ENCODE results near the gene ANO3.

The ANO3 gene

DNA sequence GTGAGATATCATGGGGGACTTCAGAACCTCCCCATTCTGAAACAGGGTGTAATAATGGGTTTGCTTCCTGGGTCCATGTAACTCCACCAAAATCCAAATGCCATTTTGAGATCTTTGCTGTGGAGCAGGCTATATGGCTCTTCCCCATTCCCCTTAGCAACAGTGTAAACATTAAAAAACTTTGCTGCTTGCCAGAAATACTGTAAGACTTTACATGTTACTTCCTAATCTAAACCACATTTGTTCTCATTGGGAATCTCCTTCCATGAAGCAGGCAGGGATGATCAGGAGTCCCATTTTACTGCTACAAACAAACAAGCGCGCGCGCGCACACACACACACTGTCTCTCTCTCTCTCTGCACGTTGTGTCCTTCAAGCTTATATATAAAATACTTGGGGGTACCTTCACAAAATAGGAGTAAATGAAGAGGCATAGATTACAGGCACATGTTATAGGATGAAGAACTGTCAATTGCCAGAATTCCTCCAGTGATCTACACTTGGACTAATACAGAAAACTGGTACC, 86.5 kb downstream of the ANO3 start:
- H3K27me3 ChIP-seq (replicated peaks; ENCODE audit: control insufficient read depth, insufficient read depth, low read length): no peaks in the 10 kb centered on the region
- no peak for DNase-seq (ENCODE audit: extremely low read depth, insufficient read length)
- H3K4me3 ChIP-seq (replicated peaks; ENCODE audit: low read depth, low read length): no peak overlapping the region
- H3K36me3 ChIP-seq (ENCODE audit: control insufficient read depth, insufficient read depth, low read length): no peaks in the 10 kb centered on the region
- TF ChIP-seq CTCF (IDR thresholded peaks at IDR 0.05; ENCODE audit: insufficient read depth, low read length, poor library complexity, severe bottlenecking): no peak

DNA sequence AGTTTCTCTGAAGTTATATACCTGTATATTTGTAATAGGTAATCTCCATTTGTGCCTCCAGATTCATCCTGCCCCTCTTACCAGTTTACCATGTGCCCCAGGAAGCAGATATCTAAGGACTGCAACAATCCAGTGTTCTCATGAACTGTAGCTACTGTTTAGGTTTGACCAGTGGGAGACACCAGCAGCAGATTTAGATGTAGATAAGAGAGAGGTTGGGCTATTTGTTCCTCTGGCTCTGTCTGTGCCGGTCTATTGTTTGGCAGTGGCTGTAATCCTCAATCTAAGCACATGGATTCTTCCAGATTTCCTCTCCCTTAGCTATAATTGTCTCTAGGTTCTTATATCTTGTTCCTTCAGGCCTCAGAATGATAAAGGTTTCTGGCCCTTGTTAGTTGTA, 88.4 kb downstream of the ANO3 start:
- Histone ChIP-seq H3K4me3 (replicated peaks; ENCODE audit: low read depth, low read length) (no peak overlapping the region), H3K36me3 (ENCODE audit: control insufficient read depth, insufficient read depth, low read length) (no peaks in the 10 kb centered on the region), H3K27me3 (replicated peaks; ENCODE audit: control insufficient read depth, insufficient read depth, low read length) (no peaks in the 10 kb centered on the region)
- DNase-seq (ENCODE audit: extremely low read depth, insufficient read length): no peak
- no peak for TF ChIP-seq CTCF (IDR thresholded peaks at IDR 0.05; ENCODE audit: insufficient read depth, low read length, poor library complexity, severe bottlenecking)

DNA sequence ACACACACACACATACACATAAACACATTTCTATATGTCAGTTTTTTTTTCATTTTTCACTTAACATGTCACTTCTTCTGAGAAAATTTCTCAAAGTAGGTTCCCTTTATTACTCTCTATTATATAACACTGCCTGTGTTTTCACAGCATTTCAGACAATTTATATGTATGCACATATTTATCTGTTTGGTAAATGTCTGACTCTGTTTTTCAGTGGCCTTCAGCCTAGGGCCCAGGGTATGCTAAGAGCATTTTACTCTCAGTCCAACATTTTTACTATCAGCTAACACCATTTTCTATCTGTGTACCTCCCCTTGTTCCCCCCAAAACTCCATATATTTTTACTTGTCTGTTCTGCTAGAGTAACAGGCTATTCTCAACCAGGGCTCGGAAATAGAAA, 92.3 kb downstream of the ANO3 start:
- H3K36me3 ChIP-seq (ENCODE audit: control insufficient read depth, insufficient read depth, low read length): no peaks in the 10 kb centered on the region
- no peak overlapping the region for H3K4me3 ChIP-seq (replicated peaks; ENCODE audit: low read depth, low read length)
- no peaks in the 10 kb centered on the region for H3K27me3 ChIP-seq (replicated peaks; ENCODE audit: control insufficient read depth, insufficient read depth, low read length)
- DNase-seq (ENCODE audit: extremely low read depth, insufficient read length): no peak
- TF ChIP-seq CTCF (IDR thresholded peaks at IDR 0.05; ENCODE audit: insufficient read depth, low read length, poor library complexity, severe bottlenecking): no peak

DNA sequence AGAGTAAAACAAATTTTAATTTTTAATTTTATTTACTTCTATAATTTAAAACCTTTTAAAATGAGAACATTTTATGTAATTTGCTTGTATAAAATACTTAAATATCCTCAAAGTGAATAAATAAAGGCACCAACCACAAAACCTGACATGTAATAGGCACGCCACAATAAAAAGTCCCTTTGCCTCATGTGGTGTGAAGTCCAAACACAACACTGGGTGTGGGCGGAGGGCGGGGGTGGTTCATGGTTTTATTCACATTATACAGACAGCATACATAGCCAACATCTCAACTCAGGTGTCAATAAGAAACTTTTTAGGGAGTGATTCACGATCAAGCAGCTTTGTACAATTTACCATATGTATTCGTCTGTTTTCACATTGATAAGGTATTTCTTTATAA, 107.9 kb downstream of the ANO3 start:
- H3K4me3 ChIP-seq (replicated peaks; ENCODE audit: low read depth, low read length): no peak overlapping the region
- TF ChIP-seq CTCF (IDR thresholded peaks at IDR 0.05; ENCODE audit: insufficient read depth, low read length, poor library complexity, severe bottlenecking): no peak
- H3K36me3 ChIP-seq (ENCODE audit: control insufficient read depth, insufficient read depth, low read length): no peaks in the 10 kb centered on the region
- H3K27me3 ChIP-seq (replicated peaks; ENCODE audit: control insufficient read depth, insufficient read depth, low read length): no peaks in the 10 kb centered on the region
- DNase-seq (ENCODE audit: extremely low read depth, insufficient read length): no peak

DNA sequence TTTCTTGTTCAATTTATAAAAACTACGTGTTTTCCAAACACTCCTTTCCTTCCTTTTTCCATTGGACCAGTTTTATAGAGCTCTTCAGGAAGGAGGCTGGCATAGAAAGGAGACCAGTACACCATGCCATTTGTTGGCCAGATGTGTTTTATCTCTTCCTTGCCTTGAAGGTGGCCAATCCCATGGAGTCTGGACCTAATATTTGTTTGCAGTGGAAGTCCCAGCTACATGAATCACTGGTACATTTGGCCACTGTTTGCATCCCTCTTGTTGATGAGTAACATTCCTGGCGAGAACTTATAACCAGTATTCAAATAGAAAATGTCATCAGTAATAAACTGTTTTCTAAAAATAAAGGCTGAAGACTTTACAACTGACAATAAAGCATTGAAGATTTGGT, 110.2 kb downstream of the ANO3 start:
- Histone ChIP-seq H3K4me3 (replicated peaks; ENCODE audit: low read depth, low read length) (no peak overlapping the region), H3K27me3 (replicated peaks; ENCODE audit: control insufficient read depth, insufficient read depth, low read length) (no peaks in the 10 kb centered on the region), H3K36me3 (ENCODE audit: control insufficient read depth, insufficient read depth, low read length) (no peaks in the 10 kb centered on the region)
- DNase-seq (ENCODE audit: extremely low read depth, insufficient read length): no peak
- TF ChIP-seq CTCF (IDR thresholded peaks at IDR 0.05; ENCODE audit: insufficient read depth, low read length, poor library complexity, severe bottlenecking): no peak

DNA sequence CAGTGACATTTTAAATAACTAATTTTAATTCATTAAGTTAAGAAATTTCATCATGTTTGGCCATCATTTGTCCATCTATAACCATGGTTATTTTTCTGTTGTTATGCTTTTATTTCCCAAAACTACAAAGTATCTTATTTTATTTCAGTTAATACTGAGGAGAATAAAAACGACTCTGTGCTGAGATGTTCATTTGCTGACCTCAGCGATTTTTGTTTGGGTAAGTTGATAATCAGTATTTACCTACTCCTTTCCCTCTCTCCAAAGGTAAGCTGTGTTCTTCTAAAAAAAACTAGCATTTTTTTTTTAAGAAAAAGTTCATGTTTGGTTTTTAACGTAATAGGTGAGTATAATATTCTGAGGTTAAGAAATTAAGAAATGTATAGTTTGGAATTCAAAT, 111.7 kb downstream of the ANO3 start:
- no peak for TF ChIP-seq CTCF (IDR thresholded peaks at IDR 0.05; ENCODE audit: insufficient read depth, low read length, poor library complexity, severe bottlenecking)

More for the DNA sequence above, 111.7 kb downstream of the ANO3 start:
- no peak for DNase-seq (ENCODE audit: extremely low read depth, insufficient read length)
- Histone ChIP-seq H3K4me3 (replicated peaks; ENCODE audit: low read depth, low read length) (no peak overlapping the region), H3K36me3 (ENCODE audit: control insufficient read depth, insufficient read depth, low read length) (no peaks in the 10 kb centered on the region), H3K27me3 (replicated peaks; ENCODE audit: control insufficient read depth, insufficient read depth, low read length) (no peaks in the 10 kb centered on the region)

All from GM06990 (cell line).